K562 (cell line): Measurements from ENCODE around the gene HOXA2. TPM values are rescaled to one million over a fixed set of nuclear protein-coding genes. Genes with fewer than 3 reads are reported as not detected.

Source experiments
- ATAC-seq: fragments of 200-7000 bp; cut with Tn5 transposase; 3 replicates; pipeline ENCODE4 v1.9.1; 2020; ENCODE audit warnings: moderate library complexity
- BruUV-seq: library from RNA; stranded (reverse); fragments of 400-500 nt; replicated peaks from 2 replicates; lab custom pipeline; 2021; lab: Mats Ljungman, UMichigan
- CTCF ChIA-PET: fragments of 300-600 bp; formaldehyde crosslinking; extraction: SDS; loops from one replicate; lab custom pipeline; 2021; ENCODE audit warnings: low intra/inter-chr PET ratio; lab: Yijun Ruan, JAX
- POLR2A ChIA-PET: fragments of 300-600, 350-650 bp; sonication (Branson Sonifier 250); formaldehyde crosslinking; extraction: SDS; loops from one replicate; lab custom pipeline; 2021; ENCODE audit warnings: antibody characterized with exemption, inconsistent platforms; lab: Yijun Ruan, JAX
- DNase-seq, 4 experiments: peaks; one replicate each; pipeline versions ENCODE4 v3.0.0 to v3.0.0-alpha.2; 2011 to 2018; ENCODE audit warnings: low spot score in 3 of 4, mixed read lengths in 3 of 4; ENCODE audit errors: extremely low read depth in 1 of 4
- FAIRE-seq: peaks from 2 replicates; lab custom pipeline; 2011; peaks lifted over from hg19 to GRCh38; lab: Jason Lieb, UNC
- H2AFZ ChIP-seq: 2 replicates; pipeline ENCODE4 v1.6.0; 2011; ENCODE audit warnings: low read depth, low read length, control low read depth, inconsistent platforms
- H3K27ac ChIP-seq: fragments of 200-600 bp; 3 replicates; pipeline ENCODE4 v1.8.0; 2011; ENCODE audit warnings: low read depth, mild to moderate bottlenecking, control low read depth, inconsistent platforms, low read length, moderate library complexity, mixed read lengths; ENCODE audit errors: extremely low read depth
- H3K27me3 ChIP-seq, 2 experiments: fragments of 300-600 bp in 1 of 2; 2 replicates in 1 of 2; 3 replicates in 1 of 2; pipeline versions ENCODE4 v1.6.0 to v1.8.0; 2011; ENCODE audit warnings: inconsistent platforms in 2 of 2, low read length in 2 of 2, mild to moderate bottlenecking in 1 of 2, mixed read lengths in 1 of 2, moderate library complexity in 1 of 2; ENCODE audit not compliant: control insufficient read depth in 2 of 2, insufficient read depth in 2 of 2
- H3K36me3 ChIP-seq: fragments of 300-600 bp; 3 replicates; pipeline ENCODE4 v1.8.0; 2011; ENCODE audit warnings: mild to moderate bottlenecking, low read length, inconsistent platforms; ENCODE audit not compliant: control insufficient read depth, insufficient read depth
- H3K4me1 ChIP-seq, 2 experiments: fragments of 200-600 bp in 1 of 2; replicated peaks in 1 of 2; 2 replicates in 1 of 2; 3 replicates in 1 of 2; pipeline versions ENCODE4 v1.5.1 to v1.8.0; 2011; ENCODE audit warnings: inconsistent platforms in 2 of 2, low read length in 2 of 2, mild to moderate bottlenecking in 1 of 2, mixed read lengths in 1 of 2, moderate library complexity in 1 of 2; ENCODE audit not compliant: control insufficient read depth in 2 of 2, insufficient read depth in 2 of 2
- H3K4me2 ChIP-seq: 2 replicates; pipeline ENCODE4 v1.6.1; 2011; ENCODE audit warnings: low read length, control low read depth, inconsistent platforms, mixed read lengths; ENCODE audit not compliant: insufficient read depth
- H3K4me3 ChIP-seq: fragments of 200-600 bp; sonication (generic), shearing (Covaris generic); 2 replicates; pipeline ENCODE4 v1.5.1; 2016; ENCODE audit warnings: control low read depth, inconsistent platforms
- H3K79me2 ChIP-seq: fragments of 200-600 bp; 3 replicates; pipeline ENCODE4 v1.8.0; 2011; ENCODE audit warnings: low read length, inconsistent platforms; ENCODE audit not compliant: control insufficient read depth, insufficient read depth
- H3K9ac ChIP-seq, 2 experiments: 2 replicates each; pipeline versions ENCODE4 v1.6.0 to v1.6.1; 2011; ENCODE audit warnings: low read depth in 2 of 2, low read length in 2 of 2, control low read depth in 1 of 2, inconsistent platforms in 1 of 2, mild to moderate bottlenecking in 1 of 2, mixed read lengths in 1 of 2; ENCODE audit not compliant: insufficient read depth in 1 of 2
- H3K9me1 ChIP-seq: one replicate; pipeline ENCODE4 v1.6.0; 2011; ENCODE audit warnings: inconsistent platforms, mild to moderate bottlenecking, low read length, moderate library complexity; ENCODE audit not compliant: control insufficient read depth, insufficient read depth
- H3K9me3 ChIP-seq: replicated peaks from 2 replicates; pipeline ENCODE4 v1.5.1; 2011; ENCODE audit warnings: low read depth, low read length, inconsistent platforms; ENCODE audit not compliant: control insufficient read depth, insufficient read depth
- H4K20me1 ChIP-seq: replicated peaks from 2 replicates; pipeline ENCODE4 v1.6.1; 2011; ENCODE audit warnings: low read length, inconsistent platforms, mixed read lengths; ENCODE audit not compliant: control insufficient read depth, insufficient read depth
- CEBPB ChIP-seq: fragments of 450-650 bp; IDR thresholded peaks from 2 replicates; pipeline ENCODE4 v1.6.1; 2016; ENCODE audit warnings: missing genetic modification characterization, missing compliant biosample characterization
- CSDE1 ChIP-seq, 2 experiments: fragments of 450-650 bp; IDR thresholded peaks; 2 replicates each; pipeline ENCODE4 v1.6.1; 2016; ENCODE audit warnings: mild to moderate bottlenecking in 1 of 2
- ERF ChIP-seq: fragments of 450-650 bp; formaldehyde crosslinking; IDR thresholded peaks from 2 replicates; pipeline ENCODE4 v1.4.0; 2020; ENCODE audit warnings: mild to moderate bottlenecking, mixed read lengths
- ESRRA ChIP-seq: fragments of 450-650 bp; IDR thresholded peaks from 2 replicates; pipeline ENCODE4 v1.6.1; 2014; ENCODE audit warnings: low read depth, mild to moderate bottlenecking, moderate library complexity, borderline replicate concordance
- FOXK1 ChIP-seq: sonication (generic); formaldehyde crosslinking; IDR thresholded peaks from 2 replicates; pipeline ENCODE4 v1.8.0; 2022; ENCODE audit warnings: missing genetic modification reagents, mild to moderate bottlenecking, borderline replicate concordance
- KDM4B ChIP-seq, 2 experiments: fragments of 450-650 bp in 1 of 2; sonication (generic) in 1 of 2; IDR thresholded peaks; 2 replicates each; pipeline ENCODE4 v1.6.1; 2016 to 2017; ENCODE audit warnings: borderline replicate concordance in 2 of 2, antibody characterized with exemption in 1 of 2, low read depth in 1 of 2, mild to moderate bottlenecking in 1 of 2
- MED1 ChIP-seq: sonication (generic); formaldehyde crosslinking; IDR thresholded peaks from 2 replicates; pipeline ENCODE4 v1.8.1; 2023; ENCODE audit warnings: missing genetic modification reagents, borderline replicate concordance
- NFE2 ChIP-seq: IDR thresholded peaks from 2 replicates; pipeline ENCODE4 v1.6.1; 2014; ENCODE audit warnings: antibody characterized with exemption, low read depth
- NFXL1 ChIP-seq: fragments of 450-650 bp; formaldehyde crosslinking; IDR thresholded peaks from 2 replicates; pipeline ENCODE4 v1.4.0; 2021; ENCODE audit warnings: mild to moderate bottlenecking
- NONO ChIP-seq, 2 experiments: fragments of 200-400 bp in 1 of 2; fragments of 450-650 bp in 1 of 2; formaldehyde crosslinking in 1 of 2; IDR thresholded peaks; 2 replicates each; pipeline ENCODE4 v1.6.1; 2017; ENCODE audit warnings: low read depth in 2 of 2, mild to moderate bottlenecking in 2 of 2, moderate library complexity in 2 of 2, low read length in 1 of 2
- NR3C1 ChIP-seq: sonication (generic); formaldehyde crosslinking; IDR thresholded peaks from 2 replicates; pipeline ENCODE4 v1.8.1; 2022; ENCODE audit warnings: missing genetic modification reagents
- PHB ChIP-seq: fragments of 250-450 bp; sonication (Bioruptor Pico); IDR thresholded peaks from 2 replicates; pipeline ENCODE4 v1.5.0; 2021
- POLR3G ChIP-seq: IDR thresholded peaks from 2 replicates; pipeline ENCODE4 v1.6.1; 2011; ENCODE audit not compliant: insufficient read length, insufficient replicate concordance; ENCODE audit errors: extremely low read depth
- RBM25 ChIP-seq: fragments of 200-400 bp; formaldehyde crosslinking; IDR thresholded peaks from 2 replicates; pipeline ENCODE4 v1.6.1; 2018; ENCODE audit warnings: low read length, low read depth, moderate library complexity; ENCODE audit not compliant: severe bottlenecking
- SRSF3 ChIP-seq: fragments of 200-400 bp; formaldehyde crosslinking; IDR thresholded peaks from 2 replicates; pipeline ENCODE4 v1.6.1; 2016; ENCODE audit warnings: mild to moderate bottlenecking, low read length, moderate library complexity; ENCODE audit not compliant: insufficient read depth
- TAF15 ChIP-seq: fragments of 200-400 bp; formaldehyde crosslinking; IDR thresholded peaks from 2 replicates; pipeline ENCODE4 v1.6.1; 2017; ENCODE audit warnings: mild to moderate bottlenecking, low read depth, low read length, moderate library complexity
- ZNF121 ChIP-seq: sonication (generic); formaldehyde crosslinking; conservative IDR thresholded peaks from 2 replicates; pipeline ENCODE4 v1.8.0; 2022; ENCODE audit warnings: missing genetic modification reagents
- ZNF780A ChIP-seq: fragments of 250-450 bp; sonication (Bioruptor Pico); IDR thresholded peaks from 2 replicates; pipeline ENCODE4 v1.5.0; 2021; ENCODE audit warnings: mild to moderate bottlenecking
- WGBS: fragments of 100-300 bp; shearing (Covaris generic); methylation state at CpG from one replicate; pipeline ENCODE4 v1.1.6; 2016; ENCODE audit warnings: low coverage, mixed read lengths; ENCODE audit not compliant: insufficient coverage; ENCODE audit errors: missing lambda C conversion rate; 5-methylcytosine and 5-hydroxymethylcytosine counted together
- in situ Hi-C: fragments of 300-500 bp; cut with MboI; formaldehyde crosslinking; loops from 4 replicates; pipeline ENCODE4 v1.15.0; 2018; ENCODE audit warnings: inconsistent platforms, mixed read lengths
- intact Hi-C: fragments of 100-400 bp; cut with micrococcal nuclease; formaldehyde crosslinking; loops from 2 replicates; pipeline ENCODE4 v1.14.2; 2022
- polyA plus RNA-seq, 8 experiments: library from polyadenylated mRNA; depleted of rRNA in 4 of 8; stranded (reverse) in 5 of 8; unstranded in 3 of 8; fragments of >200 nt; fragmentation: Nextera tagmentation in 2 of 8; fragmentation: Illumina TruSeq in 1 of 8; extraction: Ambion mirVana in 2 of 8; extraction: Trizol in 1 of 8; gene quantifications; 2 replicates each; pipeline versions ENCODE4 v1.2.1 to v1.2.3, GENCODE V29; 2011 to 2014; ENCODE audit warnings: inconsistent platforms in 1 of 8, missing spikeins in 1 of 8
- total RNA-seq, 7 experiments: library from RNA; depleted of rRNA in 6 of 7; stranded (reverse); fragments of >200 nt in 6 of 7; fragmentation: Illumina TruSeq in 2 of 7; extraction: Trizol in 2 of 7; gene quantifications; 2 replicates each; pipeline versions ENCODE4 v1.2.1 to v1.2.3, GENCODE V29; 2011 to 2021; ENCODE audit warnings: low replicate concordance in 1 of 7
- TF ChIP-seq, protein P1 (sequence below): fragments of 450-650 bp; IDR thresholded peaks from 2 replicates; pipeline ENCODE4 v1.6.1; 2016; ENCODE audit warnings: borderline replicate concordance
- TF ChIP-seq, protein P2 (sequence below), 3 experiments: fragments of 200-800 bp in 1 of 3; sonication (Bioruptor generic) in 1 of 3; sonication (generic) in 1 of 3; formaldehyde crosslinking in 1 of 3; IDR thresholded peaks; 2 replicates each; pipeline versions ENCODE4 v1.6.1 to v1.8.0; 2016 to 2022; ENCODE audit warnings: mild to moderate bottlenecking in 2 of 3, missing compliant biosample characterization in 2 of 3, missing genetic modification characterization in 2 of 3, missing genetic modification reagents in 1 of 3

Gene HOXA2
- total and polyA plus RNA-seq, 9 of the 15 experiments (the other 6 are each of a cell fraction or from before 2014, with no cell fraction given), result 0.04 TPM; not detected in 8

DNA sequence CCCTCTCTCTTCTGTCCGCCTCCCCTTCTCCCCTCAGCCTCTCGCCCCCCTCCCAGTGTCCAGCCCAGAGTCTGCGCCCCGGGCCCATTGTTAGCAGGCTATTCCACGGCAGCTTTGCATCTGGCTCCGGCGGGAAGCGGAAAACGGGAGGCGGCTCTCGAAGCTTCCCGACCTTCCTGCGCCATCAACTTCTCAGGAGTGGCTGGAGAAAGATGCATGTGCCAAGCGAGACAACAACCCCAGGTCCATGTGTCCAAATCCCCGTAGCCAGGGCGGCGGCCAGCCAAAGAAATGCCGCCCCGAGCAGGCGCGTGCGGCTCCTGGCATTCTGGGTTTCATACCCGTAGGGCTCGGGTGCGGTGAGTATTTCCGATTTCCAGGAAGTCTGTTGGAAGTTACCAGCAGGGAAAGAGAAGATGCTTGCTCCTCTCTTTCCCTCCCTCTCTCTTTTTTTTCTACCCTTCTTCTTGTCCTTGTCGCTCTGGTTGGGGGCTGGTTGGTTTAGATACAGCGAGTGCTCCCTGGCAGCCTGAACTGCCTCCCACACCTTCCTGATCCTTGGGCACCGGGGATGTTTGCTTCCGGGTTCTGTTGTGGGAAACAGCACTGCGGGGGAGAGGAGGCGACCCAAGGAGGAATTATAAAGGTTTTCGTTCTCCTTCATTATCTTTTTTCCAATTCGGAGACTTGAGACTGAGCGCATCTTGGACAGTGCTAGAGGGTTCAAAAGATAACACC, 1.2 kb upstream of the HOXA2 start:
- FAIRE-seq, result no peak

More for the DNA sequence above, 1.2 kb upstream of the HOXA2 start:
- ChIA-PET CTCF (no interaction called here), POLR2A (no interaction called here)
- WGBS, result 4% methylated on average over 18 of the region's 35 CpGs
- H3K9me1 ChIP-seq, result no peaks in the 10 kb centered on the region
- DNase-seq, result no peak
- H2AFZ ChIP-seq, result no peak overlapping the region
- no peak overlapping the region for H3K4me2 ChIP-seq
- no peak overlapping the region for H3K4me3 ChIP-seq
- no TSS peak for BruUV-seq
- no peaks in the 10 kb centered on the region for H3K79me2 ChIP-seq
- no peaks in the 10 kb centered on the region for H4K20me1 ChIP-seq
- peaks cover 72 to 74% of the 10 kb centered on the region in 2 experiments for H3K27me3 ChIP-seq
- no peaks in the 10 kb centered on the region for H3K36me3 ChIP-seq
- no peaks in the 10 kb centered on the region for H3K9me3 ChIP-seq
- no peak for TF ChIP-seq ZNF121
- TF ChIP-seq ERF (CRISPR knock-in tag), result no peak
- TF ChIP-seq TAF15, result no peak
- TF ChIP-seq SRSF3, result no peak
- TF ChIP-seq NFXL1 (CRISPR knock-in tag), result no peak
- TF ChIP-seq NFE2, result no peak
- TF ChIP-seq POLR3G, result no peak
- no peak for TF ChIP-seq MED1 (CRISPR knock-in tag)
- TF ChIP-seq, protein P1, sequence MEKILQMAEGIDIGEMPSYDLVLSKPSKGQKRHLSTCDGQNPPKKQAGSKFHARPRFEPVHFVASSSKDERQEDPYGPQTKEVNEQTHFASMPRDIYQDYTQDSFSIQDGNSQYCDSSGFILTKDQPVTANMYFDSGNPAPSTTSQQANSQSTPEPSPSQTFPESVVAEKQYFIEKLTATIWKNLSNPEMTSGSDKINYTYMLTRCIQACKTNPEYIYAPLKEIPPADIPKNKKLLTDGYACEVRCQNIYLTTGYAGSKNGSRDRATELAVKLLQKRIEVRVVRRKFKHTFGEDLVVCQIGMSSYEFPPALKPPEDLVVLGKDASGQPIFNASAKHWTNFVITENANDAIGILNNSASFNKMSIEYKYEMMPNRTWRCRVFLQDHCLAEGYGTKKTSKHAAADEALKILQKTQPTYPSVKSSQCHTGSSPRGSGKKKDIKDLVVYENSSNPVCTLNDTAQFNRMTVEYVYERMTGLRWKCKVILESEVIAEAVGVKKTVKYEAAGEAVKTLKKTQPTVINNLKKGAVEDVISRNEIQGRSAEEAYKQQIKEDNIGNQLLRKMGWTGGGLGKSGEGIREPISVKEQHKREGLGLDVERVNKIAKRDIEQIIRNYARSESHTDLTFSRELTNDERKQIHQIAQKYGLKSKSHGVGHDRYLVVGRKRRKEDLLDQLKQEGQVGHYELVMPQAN, result no peak
- TF ChIP-seq CEBPB, result no peak
- no peak for TF ChIP-seq RBM25
- TF ChIP-seq CSDE1 (IDR thresholded peaks at IDR 0.05), result no peak
- no peak for TF ChIP-seq KDM4B (IDR thresholded peaks at IDR 0.05; ENCODE audit: borderline replicate concordance in 2 of 2, low read depth in 1 of 2)
- no peak for TF ChIP-seq FOXK1 (CRISPR knock-in tag)
- no peak for TF ChIP-seq PHB (CRISPR knock-in tag)
- TF ChIP-seq ZNF780A, result no peak
- no peak for TF ChIP-seq NR3C1
- TF ChIP-seq NONO (IDR thresholded peaks at IDR 0.05; ENCODE audit: low read depth in 2 of 2, low read length in 1 of 2), result no peak
- TF ChIP-seq, protein P2, sequence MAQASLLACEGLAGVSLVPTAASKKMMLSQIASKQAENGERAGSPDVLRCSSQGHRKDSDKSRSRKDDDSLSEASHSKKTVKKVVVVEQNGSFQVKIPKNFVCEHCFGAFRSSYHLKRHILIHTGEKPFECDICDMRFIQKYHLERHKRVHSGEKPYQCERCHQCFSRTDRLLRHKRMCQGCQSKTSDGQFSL (CRISPR knock-in tag; IDR thresholded peaks at IDR 0.05), result no peak
- TF ChIP-seq, protein P2 (tag; IDR thresholded peaks at IDR 0.05), result no peak
- no peak for TF ChIP-seq ESRRA
- no peak overlapping the region for H3K9ac ChIP-seq
- in situ Hi-C loops (no loop called here), intact Hi-C loops (no loop called here)
- no peak for ATAC-seq
- peaks cover 0 to 11% of the 10 kb centered on the region in 2 experiments; a peak in 2 of 5 replicates for H3K4me1 ChIP-seq
- H3K27ac ChIP-seq, result no peak overlapping the region
